Measurements from ENCODE around the gene TBXAS1.
"Not testable (repeated sequence)": the region's sequence is repeated elsewhere in the genome, so short reads cannot be mapped to it uniquely, and the experiment has no call there.

The TBXAS1 gene

GRCh38 chr7:139827042-139827441, 2.0 kb upstream of the TBXAS1 start:
- Histone ChIP-seq H3K27ac (ENCODE audit: low read depth, low read length, severe bottlenecking) (no peak overlapping the region), H3K4me3 (ENCODE audit: extremely low read depth, insufficient read depth, low read length, poor library complexity, severe bottlenecking) (no peak overlapping the region), H3K36me3 (ENCODE audit: control insufficient read depth, insufficient read depth, low read length) (no peaks in the 10 kb centered on the region), H3K4me1 (ENCODE audit: control insufficient read depth, insufficient read depth, low read length, poor library complexity, severe bottlenecking) (peaks cover 2% of the 10 kb centered on the region), H3K9me3 (ENCODE audit: control insufficient read depth, low read length) (no peaks in the 10 kb centered on the region)

GRCh38 chr7:139828446-139828845, 618 bp upstream of the TBXAS1 start:
- no peak overlapping the region for H3K4me3 ChIP-seq (ENCODE audit: extremely low read depth, insufficient read depth, low read length, poor library complexity, severe bottlenecking)
- H3K27ac ChIP-seq (ENCODE audit: low read depth, low read length, severe bottlenecking) = no peak overlapping the region
- H3K9me3 ChIP-seq (ENCODE audit: control insufficient read depth, low read length) = peaks cover under 1% of the 10 kb centered on the region
- peaks cover 2% of the 10 kb centered on the region for H3K4me1 ChIP-seq (ENCODE audit: control insufficient read depth, insufficient read depth, low read length, poor library complexity, severe bottlenecking)
- 75 to 86% methylated on average over 1 to 2 of the region's 2 CpGs for WGBS, 2 experiments (ENCODE audit: insufficient coverage in 2 of 2)
- H3K36me3 ChIP-seq (ENCODE audit: control insufficient read depth, insufficient read depth, low read length) = no peaks in the 10 kb centered on the region

DNA sequence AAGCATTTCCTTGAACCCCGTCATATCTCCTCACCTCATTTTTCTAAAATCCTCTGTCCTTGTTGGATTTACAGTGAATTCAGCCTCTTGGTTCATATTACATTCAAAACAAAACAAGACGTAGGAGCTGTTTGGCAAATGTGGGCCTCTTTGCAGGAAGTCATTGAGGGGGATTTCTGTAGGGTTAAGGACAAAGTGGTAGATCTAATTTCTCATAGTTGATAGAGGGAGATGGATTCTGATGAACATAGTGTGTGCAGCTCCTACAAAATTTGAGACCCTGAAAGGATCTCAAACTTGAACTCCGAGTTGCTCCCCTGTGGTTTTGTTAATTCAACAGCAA, 682 bp downstream of the TBXAS1 start:
- H3K4me1 ChIP-seq (ENCODE audit: control insufficient read depth, insufficient read depth, low read length, poor library complexity, severe bottlenecking) = peaks cover 2% of the 10 kb centered on the region
- WGBS, 2 experiments (ENCODE audit: insufficient coverage in 2 of 2) = 93 to 100% methylated on average over 1 of the region's 3 CpGs
- H3K4me3 ChIP-seq (ENCODE audit: extremely low read depth, insufficient read depth, low read length, poor library complexity, severe bottlenecking) = no peak overlapping the region
- H3K9me3 ChIP-seq (ENCODE audit: control insufficient read depth, low read length) = peaks cover 8% of the 10 kb centered on the region
- no peak overlapping the region for H3K27ac ChIP-seq (ENCODE audit: low read depth, low read length, severe bottlenecking)
- H3K36me3 ChIP-seq (ENCODE audit: control insufficient read depth, insufficient read depth, low read length) = no peaks in the 10 kb centered on the region

DNA sequence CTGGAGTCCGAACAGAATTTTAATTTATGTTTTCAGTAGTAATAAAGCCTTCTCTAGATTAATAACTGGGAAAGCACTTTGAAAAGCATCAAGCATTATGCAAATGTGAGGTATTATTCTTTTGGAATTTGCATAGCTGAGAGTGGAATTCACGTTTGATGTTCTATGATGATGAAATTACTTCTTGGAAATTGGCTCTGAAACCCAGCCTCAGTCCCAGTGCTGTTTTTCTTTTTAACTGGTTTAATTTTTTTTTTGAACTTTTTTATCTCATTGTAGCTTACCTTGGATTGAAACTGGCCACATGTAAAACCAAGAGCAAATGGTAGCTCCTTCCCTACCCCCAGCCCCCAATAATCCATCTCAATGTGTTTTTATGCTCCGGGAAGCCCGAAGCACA, 1.2 kb downstream of the TBXAS1 start:
- Histone ChIP-seq H3K4me3 (ENCODE audit: extremely low read depth, insufficient read depth, low read length, poor library complexity, severe bottlenecking) (no peak overlapping the region), H3K4me1 (ENCODE audit: control insufficient read depth, insufficient read depth, low read length, poor library complexity, severe bottlenecking) (peaks cover 2% of the 10 kb centered on the region), H3K9me3 (ENCODE audit: control insufficient read depth, low read length) (peaks cover 8% of the 10 kb centered on the region), H3K36me3 (ENCODE audit: control insufficient read depth, insufficient read depth, low read length) (no peaks in the 10 kb centered on the region), H3K27ac (ENCODE audit: low read depth, low read length, severe bottlenecking) (no peak overlapping the region)
- 88 to 100% methylated on average over 1 to 3 of the region's 4 CpGs for WGBS, 2 experiments (ENCODE audit: insufficient coverage in 2 of 2)

- Histone ChIP-seq H3K4me1 (ENCODE audit: control insufficient read depth, insufficient read depth, low read length, poor library complexity, severe bottlenecking) (peaks cover 2% of the 10 kb centered on the region), H3K4me3 (ENCODE audit: extremely low read depth, insufficient read depth, low read length, poor library complexity, severe bottlenecking) (no peak overlapping the region), H3K27ac (ENCODE audit: low read depth, low read length, severe bottlenecking) (no peak overlapping the region), H3K36me3 (ENCODE audit: control insufficient read depth, insufficient read depth, low read length) (no peaks in the 10 kb centered on the region), H3K9me3 (ENCODE audit: control insufficient read depth, low read length) (peaks cover 8% of the 10 kb centered on the region)
- 89 to 94% methylated on average over 2 to 3 of the region's 3 CpGs for WGBS, 2 experiments (ENCODE audit: insufficient coverage in 2 of 2)
Observed at GRCh38 chr7:139830782-139831501, 1.9 kb downstream of the TBXAS1 start.

DNA sequence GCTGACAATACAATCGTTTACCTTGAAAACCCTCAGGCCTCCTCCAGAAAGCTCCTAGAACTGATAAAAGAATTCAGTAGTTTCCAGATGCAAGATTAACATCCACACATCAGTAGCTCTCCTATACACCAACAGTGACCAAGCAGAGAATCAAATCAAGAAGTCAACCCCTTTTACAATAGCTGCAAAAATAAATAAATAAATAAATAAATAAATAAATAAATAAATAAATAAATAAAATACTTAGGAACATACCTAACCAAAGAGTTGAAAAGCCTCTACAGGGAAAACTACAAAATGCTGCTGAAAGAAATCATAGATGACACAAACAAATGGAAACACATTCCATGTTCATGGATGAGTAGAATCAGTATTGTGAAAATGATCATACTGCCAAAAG, 6.8 kb downstream of the TBXAS1 start:
- not testable (repeated sequence) for H3K36me3 ChIP-seq (ENCODE audit: control insufficient read depth, insufficient read depth, low read length); H3K27ac ChIP-seq (ENCODE audit: low read depth, low read length, severe bottlenecking); H3K9me3 ChIP-seq (ENCODE audit: control insufficient read depth, low read length); H3K4me1 ChIP-seq (ENCODE audit: control insufficient read depth, insufficient read depth, low read length, poor library complexity, severe bottlenecking); H3K4me3 ChIP-seq (ENCODE audit: extremely low read depth, insufficient read depth, low read length, poor library complexity, severe bottlenecking)
- 83 to 90% methylated on average over 1 of the region's 1 CpG for WGBS, 2 experiments (ENCODE audit: insufficient coverage in 2 of 2)

- H3K9me3 ChIP-seq (ENCODE audit: control insufficient read depth, low read length); H3K4me1 ChIP-seq (ENCODE audit: control insufficient read depth, insufficient read depth, low read length, poor library complexity, severe bottlenecking); H3K4me3 ChIP-seq (ENCODE audit: extremely low read depth, insufficient read depth, low read length, poor library complexity, severe bottlenecking); H3K36me3 ChIP-seq (ENCODE audit: control insufficient read depth, insufficient read depth, low read length); H3K27ac ChIP-seq (ENCODE audit: low read depth, low read length, severe bottlenecking): not testable (repeated sequence)
- 73 to 93% methylated on average over 3 of the region's 4 CpGs for WGBS, 2 experiments (ENCODE audit: insufficient coverage in 2 of 2)
Observed at GRCh38 chr7:139837291-139837690, 8.2 kb downstream of the TBXAS1 start.

DNA sequence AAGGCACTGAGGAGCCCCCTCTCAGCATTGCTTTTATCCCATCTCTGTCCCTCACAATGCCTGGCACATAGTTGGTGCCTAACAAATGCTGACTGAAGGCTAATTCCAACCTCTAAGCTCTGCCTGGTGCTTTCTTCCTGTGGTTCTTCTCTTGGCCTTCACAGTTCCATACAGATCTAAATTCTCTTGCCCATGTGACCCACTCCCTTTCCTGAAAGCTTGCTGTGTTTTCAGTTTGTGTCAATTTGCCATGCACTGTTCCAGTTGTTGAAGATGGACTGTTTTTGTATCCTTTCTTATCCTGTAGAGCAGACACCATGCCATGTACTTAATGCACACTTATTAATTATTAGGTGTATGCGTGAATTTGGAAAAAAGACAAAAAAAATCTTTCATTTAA, 9.2 kb downstream of the TBXAS1 start:
- 100% methylated on average over 1 of the region's 1 CpG; no CpG with 5 or more reads in 1 of the 2 experiments for WGBS, 2 experiments (ENCODE audit: insufficient coverage in 2 of 2)
- no peaks in the 10 kb centered on the region for H3K36me3 ChIP-seq (ENCODE audit: control insufficient read depth, insufficient read depth, low read length)
- H3K4me3 ChIP-seq (ENCODE audit: extremely low read depth, insufficient read depth, low read length, poor library complexity, severe bottlenecking) = no peak overlapping the region
- H3K27ac ChIP-seq (ENCODE audit: low read depth, low read length, severe bottlenecking) = no peak overlapping the region
- no peaks in the 10 kb centered on the region for H3K4me1 ChIP-seq (ENCODE audit: control insufficient read depth, insufficient read depth, low read length, poor library complexity, severe bottlenecking)
- peaks cover 8% of the 10 kb centered on the region for H3K9me3 ChIP-seq (ENCODE audit: control insufficient read depth, low read length)

DNA sequence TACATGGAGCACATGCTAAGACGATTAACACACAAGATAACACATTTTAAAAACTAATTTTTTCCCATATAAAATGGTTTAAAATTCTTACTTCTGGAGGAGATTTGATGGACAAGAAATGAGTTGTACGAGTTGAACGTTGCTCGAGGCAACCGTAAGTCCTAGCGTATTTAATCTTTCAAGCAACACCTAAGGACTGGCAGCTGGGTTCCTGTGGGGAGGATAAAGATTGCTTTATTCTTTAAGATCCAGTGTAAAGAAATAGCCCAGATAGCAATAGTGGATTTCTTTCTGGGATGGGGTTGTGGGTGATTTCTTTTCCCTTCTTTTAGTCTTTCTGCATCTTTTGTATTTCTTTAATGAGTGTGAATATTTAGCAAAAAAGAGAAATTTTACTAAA, 9.8 kb downstream of the TBXAS1 start:
- Histone ChIP-seq H3K4me3 (ENCODE audit: extremely low read depth, insufficient read depth, low read length, poor library complexity, severe bottlenecking) (no peak overlapping the region), H3K4me1 (ENCODE audit: control insufficient read depth, insufficient read depth, low read length, poor library complexity, severe bottlenecking) (no peaks in the 10 kb centered on the region)
- 88% methylated on average over 3 of the region's 6 CpGs; no CpG with 5 or more reads in 1 of the 2 experiments for WGBS, 2 experiments (ENCODE audit: insufficient coverage in 2 of 2)

GRCh38 chr7:139840776-139841175, 11.7 kb downstream of the TBXAS1 start:
- WGBS, 2 experiments (ENCODE audit: insufficient coverage in 2 of 2) = 92 to 94% methylated on average over 13 of the region's 13 CpGs

More for the DNA sequence above, 9.8 kb downstream of the TBXAS1 start:
- Histone ChIP-seq H3K36me3 (ENCODE audit: control insufficient read depth, insufficient read depth, low read length) (no peaks in the 10 kb centered on the region), H3K9me3 (ENCODE audit: control insufficient read depth, low read length) (peaks cover 3% of the 10 kb centered on the region), H3K27ac (ENCODE audit: low read depth, low read length, severe bottlenecking) (no peak overlapping the region)

GRCh38 chr7:139842401-139843210, 13.5 kb downstream of the TBXAS1 start:
- WGBS, 2 experiments (ENCODE audit: insufficient coverage in 2 of 2) = 89 to 94% methylated on average over 12 to 14 of the region's 15 CpGs
- Histone ChIP-seq H3K9me3 (ENCODE audit: control insufficient read depth, low read length) (no peaks in the 10 kb centered on the region), H3K4me3 (ENCODE audit: extremely low read depth, insufficient read depth, low read length, poor library complexity, severe bottlenecking) (no peak overlapping the region), H3K36me3 (ENCODE audit: control insufficient read depth, insufficient read depth, low read length) (no peaks in the 10 kb centered on the region), H3K27ac (ENCODE audit: low read depth, low read length, severe bottlenecking) (no peak overlapping the region), H3K4me1 (ENCODE audit: control insufficient read depth, insufficient read depth, low read length, poor library complexity, severe bottlenecking) (no peaks in the 10 kb centered on the region)

More at GRCh38 chr7:139840776-139841175, 11.7 kb downstream of the TBXAS1 start:
- Histone ChIP-seq H3K36me3 (ENCODE audit: control insufficient read depth, insufficient read depth, low read length) (no peaks in the 10 kb centered on the region), H3K27ac (ENCODE audit: low read depth, low read length, severe bottlenecking) (no peak overlapping the region), H3K4me1 (ENCODE audit: control insufficient read depth, insufficient read depth, low read length, poor library complexity, severe bottlenecking) (no peaks in the 10 kb centered on the region), H3K9me3 (ENCODE audit: control insufficient read depth, low read length) (no peaks in the 10 kb centered on the region), H3K4me3 (ENCODE audit: extremely low read depth, insufficient read depth, low read length, poor library complexity, severe bottlenecking) (no peak overlapping the region)
